ENCODE measurements around the gene P2RX3.

GRCh38 chr11:57375490-57375889, 37.3 kb downstream of the P2RX3 start:
- no peak for TF ChIP-seq CTCF (IDR thresholded peaks at IDR 0.05)
- no peak for TF ChIP-seq POLR2A (IDR thresholded peaks at IDR 0.05)
